ENCODE results near the gene ENTPD2. TPM values are rescaled to one million over a fixed set of nuclear protein-coding genes. Genes with fewer than 3 reads are reported as not detected.
"Not testable (repeated sequence)": the region's sequence is repeated elsewhere in the genome, so short reads cannot be mapped to it uniquely, and the experiment has no call there.

The ENTPD2 gene
- total RNA-seq, 5 donors from 2014 or later (not counting 1 experiment from before 2014, with no cell fraction given), result 0.32 TPM; not detected in 4

GRCh38 chr9:137033481-137033880 lies 20.4 kb downstream of the ENTPD2 start:
- Mint-ChIP-seq H3K4me3 (peak overlapping the region; percentile 13 to 72 (median 64)), H3K27ac (peak overlapping the region; percentile 77 to 85), H3K4me1 (peaks cover 42 to 53% (median 43%) of the 10 kb centered on the region in 3 donors)
- H3K36me3 Mint-ChIP-seq; H3K9me3 Mint-ChIP-seq; H3K4me3 ChIP-seq (ENCODE audit: control insufficient read depth in 1 of 2, extremely low read depth in 1 of 2, low read length in 1 of 2); H3K27ac ChIP-seq (ENCODE audit: low read length); H3K36me3 ChIP-seq (ENCODE audit: control insufficient read depth in 2 of 2, extremely low read depth in 1 of 2, insufficient read depth in 1 of 2, low read length in 1 of 2); ATAC-seq (replicated peaks in 1 of 4); POLR2A ChIA-PET; H3K9me3 ChIP-seq; H3K27me3 Mint-ChIP-seq; DNase-seq: not testable (repeated sequence)
- 100% methylated on average over 1 of the region's 5 CpGs for WGBS (ENCODE audit: insufficient coverage)
- CTCF ChIA-PET, result interaction anchor here in 1 of 2 donors (1.2 kb wide), 1 partner anchor 13 kb away, joined by 5 read pairs; the partner anchor contains the start of gene NPDC1
- Histone ChIP-seq H3K27me3 (replicated peaks in 1 of 2; ENCODE audit: control insufficient read depth in 2 of 2, extremely low read depth in 1 of 2, insufficient read depth in 2 of 2, low read length in 1 of 2) (peaks cover 0 to 13% of the 10 kb centered on the region in 2 experiments), H3K4me1 (ENCODE audit: control insufficient read depth in 1 of 2, extremely low read depth in 1 of 2, insufficient read depth in 2 of 2, low read length in 2 of 2) (peaks cover 13 to 72% of the 10 kb centered on the region in 2 experiments)

- Histone ChIP-seq H3K4me3 (ENCODE audit: control insufficient read depth in 1 of 2, extremely low read depth in 1 of 2, low read length in 1 of 2) (no peak overlapping the region), H3K9me3 (no peaks in the 10 kb centered on the region), H3K4me1 (ENCODE audit: control insufficient read depth in 1 of 2, extremely low read depth in 1 of 2, insufficient read depth in 2 of 2, low read length in 2 of 2) (peaks cover 13 to 74% of the 10 kb centered on the region in 2 experiments), H3K27me3 (replicated peaks in 1 of 2; ENCODE audit: control insufficient read depth in 2 of 2, extremely low read depth in 1 of 2, insufficient read depth in 2 of 2, low read length in 1 of 2) (peaks cover 0 to 13% of the 10 kb centered on the region in 2 experiments), H3K36me3 (ENCODE audit: control insufficient read depth in 2 of 2, extremely low read depth in 1 of 2, insufficient read depth in 1 of 2, low read length in 1 of 2) (no peaks in the 10 kb centered on the region), H3K27ac (ENCODE audit: low read length) (no peak overlapping the region)
- DNase-seq, result peak in 7 of 35 experiments; percentile 19 to 53 (median 26)
- POLR2A ChIA-PET, result no interaction called here
- Mint-ChIP-seq H3K4me3 (peak overlapping the region in 2 of 3 donors; percentile 64 to 72), H3K27me3 (no peaks in the 10 kb centered on the region), H3K36me3 (no peaks in the 10 kb centered on the region), H3K27ac (peak overlapping the region; percentile 82 to 85), H3K4me1 (peaks cover 42 to 53% (median 43%) of the 10 kb centered on the region in 3 donors), H3K9me3 (no peaks in the 10 kb centered on the region)
- WGBS (ENCODE audit: insufficient coverage), result 73% methylated on average over 4 of the region's 10 CpGs
- no peak for ATAC-seq (replicated peaks in 1 of 4)
- CTCF ChIA-PET, result interaction anchor here in 1 of 2 donors (1.0 to 1.1 kb wide), 2 partner anchors 14 to 85 kb away, joined by 3 read pairs; no protein-coding TSS in a partner anchor
These were observed 21.0 kb downstream of the ENTPD2 start for GRCh38 chr9:137032858-137033257.

GRCh38 chr9:137031904-137032640 lies 21.8 kb downstream of the ENTPD2 start, which contains the start of gene FUT7:
Gene FUT7 (minus strand): TSS chr9:137032088. CDS start chr9:137031991, 97 bp downstream.
- Mint-ChIP-seq H3K27me3 (no peaks in the 10 kb centered on the region), H3K4me1 (peaks cover 45 to 56% (median 47%) of the 10 kb centered on the region in 3 donors), H3K36me3 (no peaks in the 10 kb centered on the region), H3K27ac (peak within 1 kb of the TSS; percentile 91 to 92), H3K4me3 (peak within 1 kb of the TSS; percentile 73 to 82 (median 74)), H3K9me3 (no peaks in the 10 kb centered on the region)
- peaks cover 17 to 80% of the 10 kb centered on the region in 2 experiments for H3K4me1 ChIP-seq (ENCODE audit: control insufficient read depth in 1 of 2, extremely low read depth in 1 of 2, insufficient read depth in 2 of 2, low read length in 2 of 2)
- ATAC-seq (replicated peaks in 1 of 4) (no peak), DNase-seq (peak in 12 of 35 experiments; percentile 19 to 55 (median 34))
- H3K9me3 ChIP-seq, result no peaks in the 10 kb centered on the region
- ChIA-PET POLR2A (no interaction called here), CTCF (interaction anchor here in 1 of 2 donors (0.6 to 1.1 kb wide), 6 partner anchors 15 to 101 kb away, joined by 3 to 5 read pairs (median 3); no protein-coding TSS in a partner anchor)
- H3K27ac ChIP-seq (ENCODE audit: low read length), result peak within 1 kb of the TSS; percentile 59
- peak within 1 kb of the TSS in 1 of 2 donors; percentile 79 for H3K4me3 ChIP-seq (ENCODE audit: control insufficient read depth in 1 of 2, extremely low read depth in 1 of 2, low read length in 1 of 2)
- no peaks in the 10 kb centered on the region for H3K36me3 ChIP-seq (ENCODE audit: control insufficient read depth in 2 of 2, extremely low read depth in 1 of 2, insufficient read depth in 1 of 2, low read length in 1 of 2)
- H3K27me3 ChIP-seq (replicated peaks in 1 of 2; ENCODE audit: control insufficient read depth in 2 of 2, extremely low read depth in 1 of 2, insufficient read depth in 2 of 2, low read length in 1 of 2), result peaks cover 0 to 13% of the 10 kb centered on the region in 2 experiments
- WGBS (ENCODE audit: insufficient coverage), result 25% methylated on average over 12 of the region's 16 CpGs

DNA sequence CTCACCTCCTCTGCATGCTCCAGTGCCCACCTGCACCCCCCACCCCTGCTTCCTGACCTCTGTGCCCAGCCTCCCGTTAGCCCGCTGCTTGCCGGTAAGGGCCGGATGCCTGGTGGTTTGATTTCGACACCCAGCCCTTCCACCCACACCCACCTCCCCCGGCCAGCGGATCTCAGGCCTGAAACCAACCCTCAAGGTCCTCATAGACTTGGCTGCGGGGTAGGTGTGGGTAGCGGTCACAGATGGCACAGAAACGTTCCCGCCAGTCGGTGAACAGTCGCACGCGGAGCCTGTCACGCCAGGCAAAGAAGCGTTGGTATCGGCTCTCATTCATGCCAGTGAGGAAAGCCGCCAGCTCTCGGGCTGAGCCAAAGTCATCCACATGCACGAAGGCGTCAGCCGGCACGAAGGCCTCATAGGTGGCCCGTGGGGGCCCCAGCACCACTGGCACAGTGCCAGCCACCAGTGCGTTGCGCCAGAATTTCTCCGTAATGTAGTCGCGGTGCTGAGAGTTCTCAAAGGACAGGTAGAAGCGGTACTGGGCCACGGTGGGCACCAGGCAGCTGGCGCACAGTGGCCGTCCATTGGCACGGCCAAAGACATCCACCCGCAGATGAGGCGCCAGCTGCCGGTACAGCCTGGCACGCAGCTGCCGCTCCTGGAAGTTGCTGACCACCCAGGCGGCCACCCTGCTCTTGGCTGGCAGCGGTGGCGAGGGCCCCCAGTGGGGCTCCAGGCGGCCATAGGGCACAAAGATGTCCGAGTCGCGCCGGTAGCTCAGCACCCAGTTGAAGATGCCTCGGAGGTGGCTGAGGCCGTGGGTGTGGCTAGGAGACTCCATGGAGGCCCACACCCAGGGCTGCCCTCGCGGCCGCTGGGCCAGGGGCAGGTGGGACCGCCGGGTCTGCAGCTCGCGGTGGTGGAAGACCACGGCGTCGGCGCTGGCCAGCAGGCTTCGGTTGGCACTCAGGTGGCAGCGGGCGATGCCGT lies 23.0 kb downstream of the ENTPD2 start:
- H3K4me3 ChIP-seq (ENCODE audit: control insufficient read depth in 1 of 2, extremely low read depth in 1 of 2, low read length in 1 of 2), result peak overlapping the region in 1 of 2 donors; percentile 79
- Mint-ChIP-seq H3K4me1 (peaks cover 52 to 65% (median 55%) of the 10 kb centered on the region in 3 donors), H3K9me3 (no peaks in the 10 kb centered on the region), H3K27me3 (no peaks in the 10 kb centered on the region), H3K4me3 (peak overlapping the region; percentile 73 to 78 (median 74)), H3K27ac (peak overlapping the region; percentile 81 to 88), H3K36me3 (no peaks in the 10 kb centered on the region)
- ChIA-PET CTCF (interaction anchor here (0.6 to 1.9 kb wide), 5 partner anchors 16 to 253 kb away, joined by 3 to 9 read pairs (median 5); partner anchors contain the start of gene TUBB4B (in 1 of the 2)), POLR2A (interaction anchor here in 1 of 2 donors (0.5 kb wide), 2 partner anchors 11 to 37 kb away, joined by 3 read pairs; no protein-coding TSS in a partner anchor)
- DNase-seq (peak in 21 of 35 experiments; percentile 16 to 61 (median 32)), ATAC-seq (replicated peaks in 1 of 4) (no peak)
- H3K4me1 ChIP-seq (ENCODE audit: control insufficient read depth in 1 of 2, extremely low read depth in 1 of 2, insufficient read depth in 2 of 2, low read length in 2 of 2), result peaks cover 22 to 91% of the 10 kb centered on the region in 2 experiments
- H3K9me3 ChIP-seq, result no peaks in the 10 kb centered on the region
- WGBS (ENCODE audit: insufficient coverage), result 50% methylated on average over 58 of the region's 65 CpGs
- no peaks in the 10 kb centered on the region for H3K36me3 ChIP-seq (ENCODE audit: control insufficient read depth in 2 of 2, extremely low read depth in 1 of 2, insufficient read depth in 1 of 2, low read length in 1 of 2)
- H3K27me3 ChIP-seq (replicated peaks in 1 of 2; ENCODE audit: control insufficient read depth in 2 of 2, extremely low read depth in 1 of 2, insufficient read depth in 2 of 2, low read length in 1 of 2), result peaks cover 0 to 13% of the 10 kb centered on the region in 2 experiments
- H3K27ac ChIP-seq (ENCODE audit: low read length), result peak overlapping the region; percentile 59

DNA sequence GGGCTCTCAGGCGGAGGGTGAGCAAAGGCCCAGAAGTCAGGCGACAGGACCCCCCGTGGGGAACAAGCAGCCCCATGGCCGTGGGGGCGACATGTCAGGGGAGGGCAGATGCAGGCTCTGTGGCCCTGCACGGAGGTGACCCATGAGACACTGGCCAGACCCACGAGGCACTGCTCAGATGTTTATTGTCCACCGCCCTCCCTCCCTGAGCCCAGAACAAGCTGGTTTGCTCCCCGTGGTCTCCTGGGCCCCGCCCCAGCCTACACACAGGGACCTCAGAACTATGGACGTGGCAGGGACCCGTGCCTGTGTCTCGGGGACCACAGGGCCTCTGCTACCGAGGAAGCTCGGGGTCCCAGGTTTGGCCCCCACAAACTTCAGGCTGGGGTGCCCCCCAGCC lies 23.9 kb downstream of the ENTPD2 start:
- H3K4me3 ChIP-seq (ENCODE audit: control insufficient read depth in 1 of 2, extremely low read depth in 1 of 2, low read length in 1 of 2), result peak overlapping the region in 1 of 2 donors; percentile 79
- Mint-ChIP-seq H3K4me3 (peak overlapping the region; percentile 73 to 79 (median 79)), H3K36me3 (no peaks in the 10 kb centered on the region), H3K9me3 (no peaks in the 10 kb centered on the region), H3K27me3 (no peaks in the 10 kb centered on the region), H3K4me1 (peaks cover 48 to 62% (median 56%) of the 10 kb centered on the region in 3 donors), H3K27ac (peak overlapping the region; percentile 81 to 90)
- ChIA-PET CTCF (interaction anchor here in 1 of 2 donors (0.8 to 1.9 kb wide), 9 partner anchors 14 to 252 kb away, joined by 3 to 10 read pairs (median 5); partner anchors contain the start of genes PAXX and TUBB4B), POLR2A (interaction anchor here in 1 of 2 donors (0.5 kb wide), 1 partner anchor 36 kb away, joined by 3 read pairs; no protein-coding TSS in a partner anchor)
- DNase-seq (no peak), ATAC-seq (replicated peaks in 1 of 4) (no peak)
- peaks cover 22 to 91% of the 10 kb centered on the region in 2 experiments for H3K4me1 ChIP-seq (ENCODE audit: control insufficient read depth in 1 of 2, extremely low read depth in 1 of 2, insufficient read depth in 2 of 2, low read length in 2 of 2)
- peaks cover 0 to 13% of the 10 kb centered on the region in 2 experiments for H3K27me3 ChIP-seq (replicated peaks in 1 of 2; ENCODE audit: control insufficient read depth in 2 of 2, extremely low read depth in 1 of 2, insufficient read depth in 2 of 2, low read length in 1 of 2)
- no peaks in the 10 kb centered on the region for H3K36me3 ChIP-seq (ENCODE audit: control insufficient read depth in 2 of 2, extremely low read depth in 1 of 2, insufficient read depth in 1 of 2, low read length in 1 of 2)
- no peaks in the 10 kb centered on the region for H3K9me3 ChIP-seq
- H3K27ac ChIP-seq (ENCODE audit: low read length), result peak overlapping the region; percentile 59
- 50% methylated on average over 10 of the region's 15 CpGs for WGBS (ENCODE audit: insufficient coverage)
